GM18861 (cell line): Measurements from ENCODE around the gene WDR31.
"Not testable (repeated sequence)": the region's sequence is repeated elsewhere in the genome, so short reads cannot be mapped to it uniquely, and the experiment has no call there.

Source experiments
- ATAC-seq: cut with Tn5 transposase; IDR thresholded peaks from one replicate; pipeline ENCODE4 v1.9.1; 2021; ENCODE audit not compliant: unreplicated experiment

Gene WDR31

DNA sequence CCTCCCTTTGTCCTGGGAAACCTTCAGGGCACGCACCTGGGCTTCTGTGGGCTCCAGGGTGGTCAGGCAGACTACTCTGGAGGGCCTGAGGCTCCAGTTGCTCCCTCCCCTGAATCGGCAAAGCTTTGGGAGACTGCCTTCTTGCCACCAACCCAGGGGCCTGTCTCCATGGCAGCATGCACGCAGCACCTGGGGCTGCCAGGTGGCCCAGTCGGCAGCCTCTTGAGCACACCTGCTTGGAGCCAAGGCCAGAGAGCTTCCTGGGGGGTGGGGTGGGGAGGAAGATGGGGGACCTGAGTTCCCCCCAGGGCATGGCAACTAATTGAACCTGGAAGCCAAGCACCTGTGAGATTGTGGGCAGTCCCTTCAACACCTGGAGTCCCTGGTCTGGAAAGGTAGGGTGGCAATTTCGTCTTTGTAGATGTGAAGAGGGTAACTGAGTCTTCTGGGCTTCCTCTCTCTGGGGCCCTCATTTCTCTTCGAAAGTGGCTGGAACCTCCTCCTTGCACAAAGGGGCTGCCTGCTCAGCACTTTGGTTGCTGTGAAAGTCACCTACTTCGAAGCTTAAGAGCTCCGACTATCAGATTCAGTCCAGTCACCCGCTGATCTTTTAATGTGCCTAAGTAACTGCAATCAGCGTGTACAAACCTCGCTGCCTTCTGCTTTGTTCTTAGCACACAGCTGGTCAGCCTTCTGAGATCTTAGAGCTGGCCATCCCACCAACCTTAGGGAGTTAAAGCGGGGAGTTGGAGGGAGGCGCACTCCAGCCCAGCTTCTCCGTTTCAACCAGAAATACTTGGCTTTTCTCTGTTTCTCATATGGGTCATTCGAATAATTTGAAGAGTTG lies 40.9 kb downstream of the WDR31 start:
- no peak for ATAC-seq

DNA sequence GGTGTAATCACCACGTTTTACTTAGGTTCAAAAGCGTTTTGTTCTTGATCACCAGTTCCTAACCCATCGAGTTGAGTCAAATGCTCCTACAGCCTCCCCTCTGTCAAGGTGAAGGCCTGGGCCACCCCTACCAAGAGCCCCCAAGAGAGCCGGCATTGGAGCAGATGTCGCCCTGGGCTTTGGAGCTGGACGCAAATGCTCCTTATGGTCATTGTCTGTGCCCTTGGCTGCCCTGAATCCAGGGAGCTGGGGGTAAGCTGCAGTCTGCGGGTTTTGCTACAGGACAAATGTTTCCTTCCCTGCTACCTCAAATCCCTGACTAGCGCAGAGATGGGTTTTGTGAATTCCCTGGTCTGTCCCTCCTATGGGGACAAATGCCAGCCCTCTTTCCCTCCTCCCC lies 41.8 kb downstream of the WDR31 start:
- ATAC-seq, result no peak

DNA sequence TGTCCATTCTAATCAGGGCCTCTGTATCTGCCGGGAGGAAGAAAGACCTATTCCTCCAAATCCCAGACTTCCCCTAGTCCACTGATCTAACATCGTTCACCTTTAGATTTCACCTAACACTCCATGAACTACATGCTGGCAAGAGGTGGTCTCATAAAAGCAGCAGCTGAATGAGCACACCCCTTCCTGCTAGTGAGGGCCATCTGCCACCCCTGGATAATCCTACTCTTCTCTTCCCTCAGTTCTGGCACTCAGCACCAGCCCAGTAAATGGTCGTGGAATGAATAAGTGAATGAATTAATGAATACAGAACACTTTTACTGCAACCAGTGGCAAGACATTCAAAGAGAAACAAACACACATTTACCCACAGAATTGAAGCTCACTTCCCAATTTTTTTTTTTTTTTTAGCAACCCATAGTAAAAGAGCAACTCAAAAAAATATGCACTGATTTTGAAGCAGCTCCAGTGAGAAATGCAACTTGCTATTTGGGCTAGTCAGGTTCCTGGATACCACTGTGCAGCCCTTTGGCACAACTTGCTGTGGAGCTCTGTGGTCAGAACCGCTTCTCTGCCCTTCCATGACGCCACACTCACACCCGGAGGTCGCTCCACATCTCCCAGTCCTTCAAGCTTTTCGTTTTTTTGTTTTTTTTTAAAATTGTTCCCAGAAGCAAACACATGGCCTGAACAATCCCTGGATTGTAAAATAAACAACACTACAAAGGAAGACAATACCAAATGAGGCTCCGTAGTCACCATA lies 43.1 kb downstream of the WDR31 start:
- no peak for ATAC-seq

DNA sequence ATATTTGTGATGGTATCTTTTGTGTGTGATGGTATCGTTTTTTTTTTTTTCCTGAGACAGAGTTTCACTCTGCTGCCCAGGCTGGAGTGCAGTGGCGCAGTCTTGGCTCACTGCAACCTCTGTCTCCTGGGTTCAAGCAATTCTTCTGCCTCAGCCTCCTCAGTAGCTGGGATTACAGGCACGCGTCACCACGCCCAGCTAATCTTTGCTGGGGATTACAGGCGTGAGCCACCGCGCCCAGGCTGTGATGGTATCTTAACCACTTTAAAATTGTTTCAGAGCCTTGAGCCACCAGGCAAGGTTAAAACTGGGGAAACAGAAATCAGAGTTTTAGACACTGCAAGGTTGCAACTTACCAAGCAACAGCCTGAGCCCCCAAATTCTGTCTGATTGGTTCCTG lies 43.8 kb downstream of the WDR31 start:
- ATAC-seq, result not testable (repeated sequence)

DNA sequence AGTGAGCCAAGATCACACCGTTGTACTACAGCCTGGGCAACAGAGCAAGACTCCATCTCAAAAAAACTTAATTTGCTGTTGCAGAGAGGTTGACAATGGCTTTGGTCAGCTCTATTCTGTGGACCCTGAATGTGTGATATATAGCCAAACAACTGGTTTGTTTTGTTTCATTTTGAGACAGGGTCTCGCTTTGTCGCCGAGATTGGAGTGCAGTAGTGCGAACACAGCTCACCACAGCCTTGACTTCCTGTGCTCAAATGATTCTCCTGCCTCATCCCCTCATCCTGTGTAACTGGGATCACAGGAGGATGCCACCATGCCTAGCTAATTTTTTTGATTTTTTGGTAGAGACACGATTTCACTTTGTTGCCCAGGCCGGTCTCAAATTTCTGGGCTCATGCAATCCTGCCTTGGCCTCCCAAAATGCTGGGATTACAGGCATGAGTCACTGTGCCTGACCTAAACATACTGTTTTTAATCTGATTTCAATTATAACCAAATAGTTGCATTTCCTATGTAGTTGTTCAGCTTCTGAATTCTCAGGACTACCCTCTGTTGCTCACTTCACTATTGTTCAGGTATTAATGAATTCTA lies 46.7 kb downstream of the WDR31 start:
- ATAC-seq, result no peak

DNA sequence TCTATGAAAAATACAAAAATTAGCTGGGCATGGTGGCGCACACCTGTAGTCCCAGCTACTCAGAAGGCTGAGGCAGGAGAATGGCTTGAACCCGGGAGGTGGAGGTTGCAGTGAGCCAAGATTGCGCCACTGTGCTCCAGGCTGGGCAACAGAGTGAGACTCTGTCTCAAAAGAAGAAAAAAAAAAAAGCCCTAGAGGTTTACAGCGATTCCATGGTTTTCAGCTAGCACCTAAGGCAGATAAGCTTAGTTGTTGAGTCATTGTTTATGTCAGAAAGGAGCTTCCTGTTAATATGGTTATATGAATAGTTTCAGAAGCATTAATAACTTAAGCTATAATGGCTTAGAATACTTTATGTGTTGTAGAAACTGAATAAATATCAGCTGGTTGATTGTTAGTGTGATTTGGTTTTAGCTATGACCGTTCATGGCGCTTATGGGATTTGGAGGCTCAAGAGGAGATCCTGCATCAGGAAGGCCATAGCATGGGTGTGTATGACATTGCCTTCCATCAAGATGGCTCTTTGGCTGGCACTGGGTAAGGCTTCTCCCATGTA lies 49.9 kb downstream of the WDR31 start:
- no peak for ATAC-seq

DNA sequence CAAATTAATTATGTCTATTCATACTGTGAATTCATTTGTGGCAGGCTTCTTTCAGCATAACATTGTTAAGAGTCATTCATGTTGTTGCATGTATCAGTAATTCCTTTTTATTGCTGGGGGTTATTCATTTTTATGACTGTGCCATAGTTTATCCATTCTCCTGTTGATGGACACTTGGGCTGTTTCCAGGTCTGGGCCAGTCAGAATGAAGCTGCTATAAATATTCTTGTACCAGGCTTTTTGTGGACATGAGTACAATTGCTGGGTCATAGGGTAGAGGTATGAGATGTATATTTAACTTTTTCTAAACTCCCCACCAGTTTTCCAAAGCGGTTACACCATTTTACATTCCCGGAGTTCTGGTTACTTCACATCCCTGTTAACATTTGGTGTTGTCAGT lies 51.0 kb downstream of the WDR31 start:
- no peak for ATAC-seq

DNA sequence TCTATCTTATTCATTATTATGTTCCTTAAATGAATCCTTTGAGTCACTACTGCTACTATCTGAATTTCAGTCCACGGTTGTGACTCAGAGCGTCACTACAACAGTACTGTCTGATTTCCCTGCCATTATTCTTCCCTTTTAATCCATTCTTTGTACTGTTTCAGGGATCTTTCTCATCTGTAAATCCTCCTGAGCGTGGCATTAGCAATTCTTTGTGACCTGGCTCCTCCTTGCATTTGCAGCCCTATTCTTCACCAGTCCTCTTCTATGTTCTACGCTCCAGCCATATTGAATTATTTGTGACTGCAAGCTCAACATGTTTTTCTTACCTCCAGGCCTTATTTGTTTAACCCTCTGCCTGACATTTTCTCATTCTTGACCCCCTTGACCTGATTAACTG lies 58.7 kb downstream of the WDR31 start:
- no peak for ATAC-seq

DNA sequence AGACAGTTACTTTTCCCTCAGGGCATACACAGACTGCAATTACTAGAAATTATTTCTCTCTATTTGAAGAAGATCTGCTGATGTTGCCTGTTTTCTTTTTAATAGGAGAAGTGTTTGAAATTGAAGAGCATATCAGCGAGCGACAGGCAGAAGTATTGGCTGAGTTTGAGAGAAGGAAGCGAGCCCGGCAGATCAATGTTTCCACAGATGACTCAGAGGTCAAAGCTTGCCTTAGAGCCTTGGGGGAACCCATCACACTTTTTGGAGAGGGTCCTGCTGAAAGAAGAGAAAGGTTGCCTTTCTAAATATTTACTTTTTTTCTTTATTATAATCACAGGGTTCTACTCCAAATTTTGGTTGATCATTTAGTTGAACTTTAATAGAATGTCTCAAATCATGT lies 61.2 kb downstream of the WDR31 start:
- ATAC-seq, result no peak

DNA sequence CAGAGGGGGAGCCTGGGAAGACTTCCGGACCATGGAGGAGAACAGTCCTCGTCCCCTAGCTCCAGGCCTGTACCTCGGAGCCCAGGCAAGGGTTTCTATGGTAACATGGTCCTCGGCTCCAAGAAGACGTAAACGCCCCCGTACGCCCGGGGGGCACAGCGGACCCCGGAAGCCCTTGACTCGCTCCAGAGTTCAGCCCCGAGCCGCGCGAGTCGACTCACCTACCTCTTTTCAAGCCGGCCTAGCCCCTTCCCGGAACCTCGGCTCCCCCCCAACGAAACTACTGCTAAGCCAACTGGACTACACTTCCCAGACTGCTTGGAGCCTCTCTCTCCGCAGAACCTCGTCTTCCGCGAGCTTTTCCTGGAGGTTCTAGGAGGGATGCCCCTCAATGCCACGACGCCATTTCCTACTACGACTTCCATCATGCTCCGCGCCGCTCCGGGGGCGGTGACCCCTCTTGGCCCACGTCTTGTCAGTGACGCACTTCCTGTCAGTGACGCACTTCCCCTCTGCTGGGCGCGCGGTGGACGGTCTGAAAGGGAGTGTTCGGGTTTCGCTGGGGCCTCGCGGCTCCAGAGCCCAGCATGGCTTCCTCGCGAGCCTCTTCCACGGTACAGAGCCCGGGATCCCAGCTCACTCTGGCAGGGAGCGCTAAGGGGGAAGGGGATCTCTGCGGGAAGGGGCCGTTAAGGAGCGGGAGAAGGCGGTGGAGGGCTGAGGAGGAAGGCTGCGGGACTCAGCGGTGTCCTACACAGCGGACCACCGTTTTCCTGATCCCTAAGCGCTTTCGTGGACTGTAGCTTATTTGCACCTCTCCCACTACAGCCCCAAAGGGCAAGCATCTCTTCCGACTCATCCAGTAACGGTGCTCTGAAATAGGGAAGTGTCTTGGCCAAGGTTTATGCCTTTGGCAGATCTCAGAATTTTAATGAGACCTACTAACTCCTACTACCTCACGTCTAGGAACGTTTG lies 64.6 kb downstream of the WDR31 start, which contains the start of the genes CDC26 and PRPF4:
TSS of gene CDC26 (minus strand) at position 416 of the 975 bp plus-strand sequence. CDS start 3,065 bp downstream, outside the sequence.
TSS of gene PRPF4 (plus strand) at position 502 of the 975 bp plus-strand sequence. CDS start at position 588, 86 bp downstream.
- ATAC-seq, result peak; percentile 94

DNA sequence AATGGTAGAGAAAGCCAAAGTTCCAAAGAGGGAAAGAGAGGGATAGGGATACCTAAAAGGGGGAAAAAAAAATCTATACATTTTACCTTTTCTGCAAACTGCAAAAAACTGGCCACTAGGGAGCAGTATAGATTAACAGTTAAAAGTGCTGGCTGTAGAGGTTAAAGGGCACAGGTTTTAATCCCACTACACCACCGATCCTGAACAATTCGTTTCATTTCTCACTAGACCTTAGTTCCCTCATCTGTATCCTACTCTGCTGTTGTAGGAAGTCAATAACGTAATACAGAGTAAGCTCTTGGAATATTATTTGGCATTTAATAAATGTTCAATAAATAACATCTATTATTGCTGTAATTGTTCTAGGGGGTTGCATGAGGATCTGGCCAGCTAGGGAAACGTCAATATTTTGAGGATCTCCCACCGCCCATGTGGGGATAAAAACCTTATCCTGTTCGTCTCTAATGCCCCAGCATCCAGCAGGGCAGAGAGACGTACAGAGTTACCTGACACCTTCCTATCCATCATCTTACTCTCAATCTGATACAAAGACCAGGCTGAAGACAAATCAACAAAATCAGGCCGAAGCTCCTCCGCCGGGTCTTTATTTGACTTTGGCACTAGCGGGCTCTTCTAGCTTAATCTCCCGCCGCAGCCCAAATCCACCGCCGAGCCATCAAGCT lies 65.5 kb downstream of the WDR31 start:
- ATAC-seq, result peak; percentile 1

DNA sequence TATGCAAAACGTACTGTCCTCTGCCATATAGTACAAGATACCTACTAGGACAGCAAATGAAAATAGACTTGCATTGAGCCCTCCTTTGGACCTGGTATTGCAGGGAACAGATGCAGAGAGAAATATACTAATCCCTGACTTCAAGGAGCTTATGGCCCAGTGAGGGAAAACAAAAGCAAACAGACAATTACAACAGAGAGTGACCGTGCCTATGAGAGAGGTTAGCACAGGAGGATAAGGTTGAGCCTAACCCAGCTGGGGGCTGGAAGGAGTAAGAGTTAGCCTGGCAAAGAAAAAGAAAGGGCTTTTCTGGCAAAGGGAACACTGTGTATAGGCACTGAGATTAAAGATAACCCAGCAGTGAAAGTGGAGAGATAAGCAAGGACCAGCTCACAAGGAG lies 70.2 kb downstream of the WDR31 start:
- no peak for ATAC-seq

DNA sequence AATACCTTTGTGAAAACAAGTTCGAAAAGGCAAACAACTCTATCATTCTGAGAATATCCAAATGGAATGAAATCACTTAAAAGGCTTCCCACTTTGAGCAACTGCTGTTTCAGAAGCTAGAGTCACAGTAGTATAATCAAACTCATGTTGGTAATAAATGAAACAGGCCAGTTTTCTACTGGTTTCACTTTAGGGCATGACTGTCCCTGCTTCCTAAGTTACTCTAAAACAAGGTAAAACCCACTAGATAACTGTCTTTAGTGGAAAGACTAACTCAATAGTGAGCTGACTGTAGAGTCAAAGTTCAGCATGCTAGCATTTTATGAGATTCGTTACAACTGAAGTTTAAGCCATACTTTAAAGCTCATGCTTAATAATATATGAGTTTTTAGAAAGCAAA lies 70.7 kb downstream of the WDR31 start:
- ATAC-seq, result no peak

DNA sequence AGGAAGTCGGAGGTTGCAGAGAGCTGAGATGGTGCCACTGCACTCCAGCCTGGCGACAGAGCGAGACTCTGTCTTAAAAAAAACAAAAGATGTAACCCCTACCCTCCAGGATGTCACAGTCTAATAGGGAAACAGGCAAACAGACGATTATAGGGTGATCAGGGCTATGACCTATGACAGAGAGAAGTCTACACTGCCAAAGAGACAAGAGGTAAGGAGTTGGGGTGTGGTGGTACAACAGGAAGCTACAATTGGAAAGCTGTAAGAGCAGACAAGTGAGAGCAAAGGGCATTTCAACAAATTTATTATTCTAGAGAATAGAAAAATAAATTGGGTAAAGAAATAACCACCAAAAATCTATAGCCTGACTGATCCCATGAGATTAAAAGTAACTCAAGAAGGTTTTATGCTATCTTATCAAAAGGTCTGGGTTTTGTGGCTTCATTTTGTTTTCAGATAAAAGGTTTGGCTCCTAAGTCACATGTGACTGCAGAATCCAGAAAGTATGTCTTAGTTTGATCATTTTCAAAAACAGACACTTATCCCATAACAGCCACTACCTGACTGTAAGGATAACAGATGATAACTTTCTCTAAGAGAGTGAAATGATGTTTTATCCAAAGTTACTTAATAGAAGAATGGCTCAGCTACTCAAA lies 72.0 kb downstream of the WDR31 start:
- ATAC-seq, result no peak

DNA sequence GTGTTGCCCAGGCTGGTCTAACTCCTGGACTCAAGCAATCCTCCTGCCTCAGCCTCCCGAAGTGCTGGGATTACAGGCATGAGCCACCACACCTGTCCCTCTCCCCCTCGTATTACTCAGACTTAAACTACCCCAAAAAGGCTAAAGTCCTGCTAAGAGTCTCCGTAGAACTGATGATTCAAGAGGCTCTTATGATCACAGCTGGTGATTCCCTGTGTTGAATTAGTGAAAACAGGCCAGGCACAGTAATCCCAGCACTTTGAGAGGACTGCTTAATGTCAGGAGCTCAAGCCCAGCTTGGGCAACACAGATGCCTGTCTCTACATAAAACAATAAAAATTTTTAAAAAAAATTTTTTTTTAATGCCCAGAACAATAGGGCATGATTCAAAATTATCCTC lies 73.9 kb downstream of the WDR31 start:
- no peak for ATAC-seq
